Hepatic stellate cell (primary cell): ENCODE results near the gene RNF11.
"Not testable (repeated sequence)": the region's sequence is repeated elsewhere in the genome, so short reads cannot be mapped to it uniquely, and the experiment has no call there.

ENCODE experiments used
- DNase-seq: peaks from one replicate; pipeline ENCODE4 v3.0.0; 2011; ENCODE audit warnings: low spot score

RNF11 gene

GRCh38 chr1:51228471-51228870 is 7.6 kb upstream of the RNF11 start:
- DNase-seq = not testable (repeated sequence)

DNA sequence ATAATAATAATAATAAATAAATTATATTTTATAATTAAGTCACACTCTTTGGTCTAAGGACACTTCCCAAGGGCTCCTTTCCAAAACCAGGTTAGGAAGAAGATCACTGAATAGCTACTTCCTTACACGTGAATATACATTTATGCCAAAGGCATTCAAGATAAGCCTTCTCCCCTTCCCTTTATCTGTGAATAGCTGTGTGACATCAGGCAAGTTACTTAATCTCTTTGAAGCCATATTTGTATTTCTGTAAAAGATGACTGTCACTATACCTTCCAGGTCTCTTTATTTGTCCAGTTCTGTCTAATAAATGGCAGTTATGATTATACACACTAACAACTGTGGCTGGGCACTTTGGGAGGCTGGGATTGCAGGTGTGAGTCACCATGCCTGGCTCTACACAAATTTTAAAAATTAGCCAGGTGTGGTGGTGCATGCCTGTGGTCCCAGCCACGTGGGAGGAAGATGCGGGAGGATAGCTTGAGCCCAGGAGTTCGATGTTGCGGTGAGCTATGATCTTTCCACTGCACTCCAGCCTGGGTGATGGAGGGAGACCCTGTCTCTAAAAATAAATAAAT is 5.5 kb upstream of the RNF11 start:
- DNase-seq = no peak

DNA sequence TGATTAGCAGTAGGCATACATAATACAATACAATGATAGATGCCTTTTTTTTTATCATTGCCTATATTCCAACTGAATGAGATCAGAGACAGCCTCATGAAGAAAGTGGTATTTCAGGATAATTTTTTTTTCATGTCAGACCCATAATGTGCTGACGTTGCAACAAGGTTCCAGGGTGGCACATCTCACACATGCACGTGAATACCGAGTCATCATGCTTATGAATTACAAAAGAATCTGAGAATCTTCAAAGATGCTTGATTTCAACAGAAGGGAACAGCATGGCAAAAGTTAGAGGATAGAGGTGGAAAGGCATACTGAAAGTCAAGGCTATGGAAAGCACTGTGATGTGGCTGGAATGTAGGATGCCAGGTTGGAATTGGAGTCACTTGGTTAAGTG is 5.0 kb upstream of the RNF11 start:
- no peak for DNase-seq

GRCh38 chr1:51231896-51232295 is 4.2 kb upstream of the RNF11 start:
- no peak for DNase-seq

DNA sequence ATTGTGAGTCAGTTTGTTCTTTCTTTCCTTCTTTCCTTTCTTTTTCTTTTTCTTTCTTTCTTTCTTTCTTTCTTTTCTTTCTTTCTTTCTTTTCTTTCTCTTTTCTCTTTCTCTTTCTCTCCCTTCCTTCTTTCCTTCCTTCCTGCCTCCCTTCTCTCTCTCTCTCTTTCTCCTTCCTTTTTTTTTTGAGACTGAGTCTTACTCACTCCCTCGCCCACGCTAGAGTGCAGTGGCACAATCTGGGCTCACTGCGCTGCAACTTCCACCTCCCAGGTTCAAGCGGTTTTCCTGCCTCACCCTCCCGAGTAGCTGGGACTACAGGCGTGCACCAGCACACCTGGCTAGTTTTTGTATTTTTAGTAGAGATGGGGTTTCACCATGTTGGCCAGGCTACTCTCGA is 1.8 kb upstream of the RNF11 start:
- not testable (repeated sequence) for DNase-seq

DNA sequence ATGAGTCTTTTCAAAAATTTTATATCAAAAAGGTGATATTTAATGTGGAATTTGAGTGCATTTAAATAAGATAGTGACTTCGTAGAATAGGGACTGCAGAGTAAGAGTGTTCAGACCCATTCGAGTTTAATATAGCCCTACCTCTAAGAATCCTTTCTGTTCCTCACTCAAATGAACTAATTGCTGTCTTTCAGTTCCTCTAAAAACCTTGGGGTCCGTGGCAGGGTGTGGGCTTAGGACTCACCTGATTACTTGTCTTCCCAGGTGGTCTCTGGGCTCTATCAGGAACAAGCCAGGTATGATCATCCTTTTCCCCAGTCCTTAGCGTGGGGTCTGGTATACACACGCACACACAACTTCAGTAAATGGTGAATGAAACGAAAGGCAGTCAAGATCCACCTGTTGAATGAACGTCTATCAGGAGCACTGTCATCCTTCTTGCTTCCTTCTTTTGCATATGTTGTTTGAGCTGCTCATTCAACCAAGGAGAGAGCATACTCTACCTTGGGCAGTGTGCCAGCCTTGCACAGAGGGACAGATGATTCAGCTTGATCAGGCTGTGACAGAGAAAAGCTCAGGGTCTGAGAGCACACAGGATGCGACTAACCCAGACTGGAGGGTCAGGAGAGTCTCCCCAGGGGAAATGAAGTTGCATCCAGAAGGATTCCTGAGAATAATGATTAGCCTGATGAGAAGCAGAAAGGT is 1.2 kb upstream of the RNF11 start:
- DNase-seq = peak; percentile 42

- DNase-seq = peak; percentile 30
These were observed 668 bp downstream of the RNF11 start for GRCh38 chr1:51236531-51237350.

- DNase-seq = peak; percentile 47
These were observed 1.4 kb downstream of the RNF11 start for GRCh38 chr1:51237351-51238033.

DNA sequence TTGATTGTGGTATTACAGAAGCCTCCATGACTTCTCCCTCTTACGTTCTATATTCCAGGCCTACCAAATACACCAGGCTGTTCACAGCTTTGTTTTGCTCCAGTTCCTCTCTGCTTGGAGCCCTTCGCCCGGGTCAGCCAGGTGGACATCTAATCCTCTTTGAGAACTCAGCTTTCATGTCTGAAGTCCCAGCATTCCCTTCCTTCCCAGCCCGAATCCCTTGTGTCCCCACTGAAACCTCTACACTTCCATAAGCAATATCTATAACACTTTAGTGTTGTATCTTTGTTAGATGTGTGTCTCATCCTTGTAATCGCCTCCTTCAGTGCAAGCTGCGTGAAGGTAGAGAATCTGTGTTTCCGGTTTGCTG is 1.9 kb downstream of the RNF11 start:
- DNase-seq = no peak

GRCh38 chr1:51240084-51240483 is 4.0 kb downstream of the RNF11 start:
- no peak for DNase-seq

DNA sequence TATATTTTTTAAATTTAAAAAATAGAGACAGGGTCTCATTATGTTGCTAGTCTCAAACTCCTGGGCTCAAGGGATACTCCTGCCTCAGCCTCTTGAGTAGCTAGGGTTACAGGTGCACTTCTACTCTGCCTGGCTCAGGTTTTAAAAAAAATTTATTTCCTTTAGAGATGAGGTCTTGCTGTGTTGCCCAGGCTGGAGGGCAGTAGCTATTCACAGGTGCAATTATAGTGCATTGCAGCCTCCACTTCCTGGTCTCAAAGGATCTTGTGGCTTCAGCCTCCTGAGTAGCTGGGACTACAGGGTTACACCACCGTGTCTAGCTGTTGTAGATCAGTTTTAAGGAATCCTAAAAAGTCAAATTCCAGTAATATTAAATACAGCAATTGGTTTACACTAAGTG is 5.0 kb downstream of the RNF11 start:
- DNase-seq = no peak

DNA sequence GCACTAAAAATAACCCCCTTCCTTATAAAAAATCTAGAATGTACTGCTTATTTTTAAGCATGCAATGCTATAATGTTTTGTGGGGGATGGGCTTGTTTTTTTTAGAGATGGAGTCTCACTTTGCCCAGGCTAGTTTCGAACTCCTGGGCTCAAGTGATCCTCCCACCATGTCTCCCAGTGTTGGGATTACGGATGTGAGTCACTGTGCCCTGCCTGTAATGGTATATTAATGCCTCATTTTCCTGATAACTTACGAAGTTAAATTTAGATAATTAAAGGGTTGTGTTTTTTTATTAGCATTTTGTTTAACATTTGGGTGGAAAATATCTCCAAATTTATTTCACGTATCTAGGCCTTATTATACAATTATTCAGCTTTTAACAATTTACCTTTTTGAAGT is 6.5 kb downstream of the RNF11 start:
- DNase-seq = no peak

DNA sequence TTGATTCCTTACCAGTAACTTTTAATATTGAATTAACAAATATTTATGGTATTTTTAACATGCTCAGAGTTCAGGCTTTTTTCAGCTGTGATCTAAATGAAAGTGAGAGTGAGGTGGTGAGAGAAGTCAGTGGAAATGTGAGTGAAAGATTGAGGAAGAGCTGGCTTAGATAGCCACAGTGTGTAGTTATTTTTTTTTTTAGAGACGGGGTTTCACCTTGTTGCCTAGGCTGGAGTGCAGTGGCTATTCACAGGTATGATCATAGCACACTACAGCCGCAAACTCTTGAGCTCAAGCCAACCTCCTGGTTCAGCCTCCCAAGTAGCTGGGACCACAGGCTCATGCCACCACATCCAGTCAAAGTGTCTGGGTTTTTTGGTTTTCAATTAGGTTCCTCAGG is 10.9 kb downstream of the RNF11 start:
- no peak for DNase-seq

- no peak for DNase-seq
These were observed 11.4 kb downstream of the RNF11 start for GRCh38 chr1:51247499-51247898.

GRCh38 chr1:51249445-51249844 is 13.4 kb downstream of the RNF11 start:
- no peak for DNase-seq

GRCh38 chr1:51250729-51251128 is 14.7 kb downstream of the RNF11 start:
- not testable (repeated sequence) for DNase-seq

DNA sequence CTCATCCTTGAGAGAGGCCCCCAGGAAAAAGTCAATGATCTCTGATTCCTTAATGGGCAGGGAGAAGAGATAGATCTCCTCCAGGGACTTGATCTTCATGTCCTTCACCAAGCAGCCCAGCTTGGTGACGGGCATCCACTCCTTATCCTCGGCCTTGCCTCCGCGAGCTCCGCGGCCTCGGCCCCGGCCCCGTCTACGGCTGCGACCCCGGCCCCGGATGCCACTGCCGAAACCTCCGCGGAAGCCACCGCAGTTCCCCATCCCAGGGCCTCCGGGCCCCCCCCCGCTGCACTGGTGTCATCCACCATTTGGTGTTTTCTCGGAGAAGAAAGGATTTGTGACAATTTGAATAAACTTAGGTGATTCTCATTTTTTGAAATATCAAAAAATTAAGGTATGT is 15.1 kb downstream of the RNF11 start:
- DNase-seq = not testable (repeated sequence)

DNA sequence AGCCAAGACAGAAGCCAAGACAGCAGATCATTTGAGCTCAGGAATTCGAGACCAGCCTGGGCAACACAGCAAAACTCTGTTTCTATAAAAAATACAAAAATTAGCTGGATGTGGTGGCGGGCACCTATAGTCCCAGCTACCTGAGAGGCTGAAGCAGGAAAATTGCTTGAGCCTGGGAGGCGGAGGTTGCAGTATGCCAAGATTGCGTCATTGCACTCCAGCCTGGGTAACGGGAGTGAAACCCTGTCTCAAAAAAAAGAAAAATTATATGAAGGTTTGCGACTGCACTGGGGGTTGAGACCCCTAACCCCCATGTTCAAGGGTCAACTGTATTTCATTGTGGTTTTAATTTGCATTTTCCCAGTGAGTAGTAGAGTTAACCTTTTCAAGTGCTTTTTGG is 16.3 kb downstream of the RNF11 start:
- no peak for DNase-seq

DNA sequence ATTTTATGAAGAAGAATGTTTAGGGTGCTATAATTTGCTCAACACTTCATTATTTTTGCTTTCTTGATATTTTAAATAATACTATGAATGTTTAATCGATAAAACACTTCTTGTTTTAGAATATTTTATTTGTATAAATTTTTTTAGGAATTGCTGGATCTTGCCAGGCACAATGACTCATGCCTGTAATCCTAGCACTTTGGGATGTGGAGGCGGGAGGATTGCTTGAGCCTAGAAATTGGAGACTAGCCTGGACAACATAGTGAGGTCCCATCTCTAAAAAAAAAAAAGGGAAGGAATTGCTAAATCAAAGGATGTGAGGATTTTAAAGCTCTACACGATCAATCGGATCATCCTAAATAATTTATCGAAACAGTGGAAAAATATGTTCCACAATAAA is 17.6 kb downstream of the RNF11 start:
- no peak for DNase-seq

GRCh38 chr1:51255331-51255730 is 19.3 kb downstream of the RNF11 start:
- no peak for DNase-seq

DNA sequence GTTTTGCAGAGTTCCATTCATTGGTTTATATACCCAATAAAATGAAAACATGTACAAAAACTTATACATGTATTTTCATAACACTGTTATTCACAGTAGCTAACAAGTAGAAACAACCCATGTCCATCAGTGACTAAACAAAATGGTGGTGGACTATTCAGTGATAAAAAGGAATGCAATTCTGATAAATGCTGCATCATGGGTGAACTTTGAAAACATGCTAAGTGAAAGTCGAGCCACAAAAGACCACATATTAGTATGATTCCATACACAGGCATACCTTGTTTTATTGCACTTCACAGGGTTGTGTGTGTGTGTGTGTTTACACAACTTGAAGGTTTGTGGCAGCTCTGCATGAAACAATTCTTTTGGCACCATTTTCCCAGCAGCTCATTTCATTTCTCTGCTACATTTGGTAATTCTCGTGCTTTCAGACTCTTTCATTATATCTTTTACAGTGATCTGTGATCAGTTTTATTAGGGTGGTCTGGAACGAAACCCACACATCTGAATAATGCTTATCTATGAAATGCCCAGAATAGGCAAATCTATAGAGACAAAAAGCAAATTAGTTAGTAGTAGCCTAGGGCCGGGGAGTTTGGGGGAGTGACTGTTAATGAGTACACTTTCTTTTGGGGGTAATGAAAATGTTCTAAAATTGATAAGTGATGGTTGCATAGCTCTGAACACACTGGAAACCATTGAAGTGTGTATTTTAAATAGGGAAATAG is 27.2 kb downstream of the RNF11 start:
- DNase-seq = no peak

DNA sequence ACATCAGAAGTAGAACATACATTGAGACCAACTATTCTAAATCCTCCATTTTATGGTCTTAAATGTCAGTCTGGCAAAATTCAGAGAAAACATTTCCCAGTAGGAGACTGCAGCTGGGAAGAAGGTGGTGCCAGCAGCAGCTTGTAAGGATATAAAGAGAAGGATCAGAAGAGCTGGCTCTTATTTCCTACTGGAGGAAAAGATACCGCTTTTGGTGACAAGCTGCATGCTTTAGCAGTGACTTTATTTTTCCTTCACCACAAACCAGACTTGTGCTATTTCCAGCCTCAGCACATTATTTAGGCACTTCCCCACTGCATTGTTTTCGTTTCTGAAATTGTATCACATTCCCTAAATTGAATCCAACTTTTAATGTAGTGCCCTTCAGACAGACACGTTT is 28.4 kb downstream of the RNF11 start:
- DNase-seq = peak; percentile 76
